ENCODE results near the gene TTC31.
"Not testable (repeated sequence)": the region's sequence is repeated elsewhere in the genome, so short reads cannot be mapped to it uniquely, and the experiment has no call there.

The TTC31 gene

GRCh38 chr2:74457549-74458131, 25.2 kb upstream of the TTC31 start:
- no peak for DNase-seq (ENCODE audit: insufficient read length, low spot score)
- FAIRE-seq: no peak
- no peak for TF ChIP-seq SPI1 (IDR thresholded peaks at IDR 0.05; ENCODE audit: low read depth, low read length)
- peak; percentile 66 for TF ChIP-seq TAF1 (IDR thresholded peaks at IDR 0.05; ENCODE audit: low read depth, low read length)
- peak; percentile 49; the same call in 1 of the 2 replicates for TF ChIP-seq POLR2AphosphoS5 (IDR thresholded peaks at IDR 0.05; ENCODE audit: low read depth, low read length)
- TF ChIP-seq POU2F2 (IDR thresholded peaks at IDR 0.05; ENCODE audit: low read depth, low read length): no peak; the same call in 1 of the 2 replicates
- TF ChIP-seq POLR2A (IDR thresholded peaks at IDR 0.05; ENCODE audit: low read depth, low read length): no peak; the same call in 1 of the 2 replicates

- TF ChIP-seq POLR2A (IDR thresholded peaks at IDR 0.05; ENCODE audit: low read depth, low read length) (peak; percentile 55; the same call in 1 of the 2 replicates), POLR2AphosphoS5 (IDR thresholded peaks at IDR 0.05; ENCODE audit: low read depth, low read length) (0 out of 2 replicates have a peak, but pooled peaks have one; percentile 7), POU2F2 (IDR thresholded peaks at IDR 0.05; ENCODE audit: low read depth, low read length) (0 out of 2 replicates have a peak, but pooled peaks have one; percentile 25), PAX5 (IDR thresholded peaks at IDR 0.05; ENCODE audit: insufficient read depth, low read length, severe bottlenecking) (no peak), TAF1 (IDR thresholded peaks at IDR 0.05; ENCODE audit: low read depth, low read length) (no peak), SPI1 (IDR thresholded peaks at IDR 0.05; ENCODE audit: low read depth, low read length) (no peak)
- peak; percentile 96 for FAIRE-seq
- peak; percentile 89 for DNase-seq (ENCODE audit: insufficient read length, low spot score)
These were observed 24.5 kb upstream of the TTC31 start, which contains the start of gene WBP1 for GRCh38 chr2:74458132-74458937. Gene WBP1 (plus strand): TSS chr2:74458438. CDS start chr2:74458603, 165 bp downstream.

- DNase-seq (ENCODE audit: insufficient read length, low spot score) (no peak), FAIRE-seq (no peak)
- TF ChIP-seq POU2F2 (IDR thresholded peaks at IDR 0.05; ENCODE audit: low read depth, low read length) (no peak), PAX5 (IDR thresholded peaks at IDR 0.05; ENCODE audit: insufficient read depth, low read length, severe bottlenecking) (no peak), POLR2AphosphoS5 (IDR thresholded peaks at IDR 0.05; ENCODE audit: low read depth, low read length) (no peak), SPI1 (IDR thresholded peaks at IDR 0.05; ENCODE audit: low read depth, low read length) (no peak), POLR2A (IDR thresholded peaks at IDR 0.05; ENCODE audit: low read depth, low read length) (no peak), TAF1 (IDR thresholded peaks at IDR 0.05; ENCODE audit: low read depth, low read length) (no peak)
These were observed 23.9 kb upstream of the TTC31 start for GRCh38 chr2:74458938-74459363.

GRCh38 chr2:74459503-74460118, 23.3 kb upstream of the TTC31 start:
- not testable (repeated sequence) for FAIRE-seq; DNase-seq (ENCODE audit: insufficient read length, low spot score)
- TF ChIP-seq POLR2A (IDR thresholded peaks at IDR 0.05; ENCODE audit: low read depth, low read length): 0 out of 2 replicates have a peak, but pooled peaks have one; percentile 33
- peak; percentile 74 for TF ChIP-seq POLR2AphosphoS5 (IDR thresholded peaks at IDR 0.05; ENCODE audit: low read depth, low read length)

- not testable (repeated sequence) for FAIRE-seq
These were observed 22.7 kb upstream of the TTC31 start for GRCh38 chr2:74460187-74460586.

GRCh38 chr2:74461187-74462053, 21.5 kb upstream of the TTC31 start:
- DNase-seq (ENCODE audit: insufficient read length, low spot score) (no peak), FAIRE-seq (no peak)
- TF ChIP-seq POU2F2 (IDR thresholded peaks at IDR 0.05; ENCODE audit: low read depth, low read length) (no peak), POLR2A (IDR thresholded peaks at IDR 0.05; ENCODE audit: low read depth, low read length) (no peak), POLR2AphosphoS5 (IDR thresholded peaks at IDR 0.05; ENCODE audit: low read depth, low read length) (no peak), TAF1 (IDR thresholded peaks at IDR 0.05; ENCODE audit: low read depth, low read length) (no peak), PAX5 (IDR thresholded peaks at IDR 0.05; ENCODE audit: insufficient read depth, low read length, severe bottlenecking) (no peak), SPI1 (IDR thresholded peaks at IDR 0.05; ENCODE audit: low read depth, low read length) (no peak)

More at GRCh38 chr2:74460187-74460586, 22.7 kb upstream of the TTC31 start:
- not testable (repeated sequence) for DNase-seq (ENCODE audit: insufficient read length, low spot score)

GRCh38 chr2:74462054-74462785, 20.7 kb upstream of the TTC31 start:
- FAIRE-seq (no peak), DNase-seq (ENCODE audit: insufficient read length, low spot score) (no peak)
- TF ChIP-seq TAF1 (IDR thresholded peaks at IDR 0.05; ENCODE audit: low read depth, low read length): no peak
- peak; percentile 27; the same call in 1 of the 2 replicates for TF ChIP-seq POLR2AphosphoS5 (IDR thresholded peaks at IDR 0.05; ENCODE audit: low read depth, low read length)

- DNase-seq (ENCODE audit: insufficient read length, low spot score): no peak
- no peak for TF ChIP-seq POLR2AphosphoS5 (IDR thresholded peaks at IDR 0.05; ENCODE audit: low read depth, low read length)
- no peak for TF ChIP-seq TAF1 (IDR thresholded peaks at IDR 0.05; ENCODE audit: low read depth, low read length)
- no peak for TF ChIP-seq POLR2A (IDR thresholded peaks at IDR 0.05; ENCODE audit: low read depth, low read length)
- TF ChIP-seq SPI1 (IDR thresholded peaks at IDR 0.05; ENCODE audit: low read depth, low read length): no peak
- TF ChIP-seq PAX5 (IDR thresholded peaks at IDR 0.05; ENCODE audit: insufficient read depth, low read length, severe bottlenecking): no peak
- TF ChIP-seq POU2F2 (IDR thresholded peaks at IDR 0.05; ENCODE audit: low read depth, low read length): no peak
- no peak for FAIRE-seq
These were observed 20.1 kb upstream of the TTC31 start for GRCh38 chr2:74462786-74463105.

GRCh38 chr2:74464406-74464805, 18.5 kb upstream of the TTC31 start:
- DNase-seq (ENCODE audit: insufficient read length, low spot score): no peak
- TF ChIP-seq SPI1 (IDR thresholded peaks at IDR 0.05; ENCODE audit: low read depth, low read length) (no peak), POLR2AphosphoS5 (IDR thresholded peaks at IDR 0.05; ENCODE audit: low read depth, low read length) (no peak), POLR2A (IDR thresholded peaks at IDR 0.05; ENCODE audit: low read depth, low read length) (no peak), PAX5 (IDR thresholded peaks at IDR 0.05; ENCODE audit: insufficient read depth, low read length, severe bottlenecking) (no peak), TAF1 (IDR thresholded peaks at IDR 0.05; ENCODE audit: low read depth, low read length) (no peak), POU2F2 (IDR thresholded peaks at IDR 0.05; ENCODE audit: low read depth, low read length) (no peak)
- no peak for FAIRE-seq

- FAIRE-seq; DNase-seq (ENCODE audit: insufficient read length, low spot score): not testable (repeated sequence)
These were observed 12.1 kb upstream of the TTC31 start for GRCh38 chr2:74470742-74471141.
